ENCODE data around the gene CLMN. TPM values are rescaled to one million over a fixed set of nuclear protein-coding genes. Genes with fewer than 3 reads are reported as not detected.

Gene CLMN
- total RNA-seq, 1 experiment from 2014 or later = 24.0 TPM

DNA sequence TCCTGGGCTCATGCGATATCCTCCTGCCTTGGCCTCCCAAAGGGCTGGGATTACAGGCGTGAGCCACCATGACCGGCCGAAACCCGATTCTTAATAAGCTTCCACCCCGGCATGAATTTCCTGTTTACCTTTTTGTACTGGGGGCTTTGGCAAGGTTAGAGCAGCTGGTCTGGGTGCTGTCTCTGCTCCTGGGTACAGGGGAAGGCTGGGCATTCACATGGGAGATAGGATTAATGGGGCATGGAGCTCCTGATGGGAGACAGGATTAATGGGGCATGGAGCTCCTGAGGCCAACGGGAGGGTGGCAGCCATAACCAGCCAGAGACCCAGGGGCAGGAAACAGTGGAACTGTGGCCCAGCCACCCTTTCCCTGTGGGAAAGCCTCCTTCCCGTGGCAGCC, 92.9 kb downstream of the CLMN start:
- in situ Hi-C loops (cut with HindIII; ENCODE audit: low pct_unique_long_range_greater_than_20kb, low sequenced_read_pairs) = no loop called here
- DNase-seq (ENCODE audit: low read depth, low spot score) = no peak

DNA sequence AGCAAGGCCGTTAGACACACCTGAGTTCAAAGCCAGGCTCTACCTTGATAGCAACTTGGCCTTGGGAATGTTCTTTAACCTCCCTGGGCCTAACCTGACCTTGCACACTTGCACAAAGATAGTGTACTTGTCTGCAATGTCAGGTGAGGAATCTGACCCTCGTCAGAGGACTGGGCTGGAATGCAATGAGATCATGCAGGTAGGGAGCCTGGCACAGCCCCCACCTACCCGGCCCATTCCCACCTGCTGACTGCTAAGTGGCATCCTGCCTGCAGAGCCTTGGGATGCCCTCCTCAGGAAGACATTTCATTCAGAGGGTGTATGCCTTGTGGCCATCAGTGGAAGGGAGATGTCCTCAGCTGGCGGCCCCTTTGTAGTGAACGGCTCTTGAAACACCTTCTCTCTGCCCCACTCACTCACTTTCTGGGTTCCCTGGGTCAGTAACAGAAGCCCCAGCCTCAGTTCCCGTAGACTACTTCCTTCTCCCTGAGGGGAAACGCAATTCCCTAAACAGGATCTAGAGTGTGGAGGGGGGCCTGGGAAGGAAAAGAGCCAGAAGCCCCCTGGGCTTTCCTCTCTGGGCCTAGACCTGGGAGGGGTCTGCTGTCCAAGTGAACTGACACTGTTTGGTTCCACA, 94.3 kb downstream of the CLMN start:
- in situ Hi-C loops (cut with HindIII; ENCODE audit: low pct_unique_long_range_greater_than_20kb, low sequenced_read_pairs) = no loop called here

DNA sequence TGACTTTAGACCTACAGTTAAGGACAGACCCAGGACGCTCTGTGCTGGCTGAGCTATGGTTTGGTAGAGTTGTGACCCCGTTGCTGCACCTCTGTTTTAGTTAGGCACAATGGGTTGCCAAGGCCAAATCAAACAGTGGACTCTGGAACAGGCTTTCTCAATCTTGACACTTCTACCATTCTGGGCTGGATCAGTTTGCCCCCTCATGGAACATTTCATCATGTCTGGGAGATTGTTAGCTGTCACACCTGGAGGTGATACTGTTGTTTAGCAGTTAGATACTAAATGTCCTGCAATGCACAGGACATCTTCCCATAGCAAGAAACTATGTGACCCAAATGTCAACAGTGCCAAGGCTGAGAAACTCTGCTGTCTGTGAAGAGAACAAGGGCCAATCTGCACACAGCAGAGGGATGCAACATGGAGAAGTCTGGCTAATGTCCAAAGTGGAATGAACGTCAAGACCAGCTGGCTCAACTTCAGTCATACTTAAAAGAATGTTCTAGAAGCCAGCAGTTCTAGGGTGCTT, 96.8 kb downstream of the CLMN start:
- no peak for DNase-seq (ENCODE audit: low read depth, low spot score)
- in situ Hi-C loops (cut with HindIII; ENCODE audit: low pct_unique_long_range_greater_than_20kb, low sequenced_read_pairs) = no loop called here

More for the DNA sequence above, 94.3 kb downstream of the CLMN start:
- DNase-seq (ENCODE audit: low read depth, low spot score) = no peak

DNA sequence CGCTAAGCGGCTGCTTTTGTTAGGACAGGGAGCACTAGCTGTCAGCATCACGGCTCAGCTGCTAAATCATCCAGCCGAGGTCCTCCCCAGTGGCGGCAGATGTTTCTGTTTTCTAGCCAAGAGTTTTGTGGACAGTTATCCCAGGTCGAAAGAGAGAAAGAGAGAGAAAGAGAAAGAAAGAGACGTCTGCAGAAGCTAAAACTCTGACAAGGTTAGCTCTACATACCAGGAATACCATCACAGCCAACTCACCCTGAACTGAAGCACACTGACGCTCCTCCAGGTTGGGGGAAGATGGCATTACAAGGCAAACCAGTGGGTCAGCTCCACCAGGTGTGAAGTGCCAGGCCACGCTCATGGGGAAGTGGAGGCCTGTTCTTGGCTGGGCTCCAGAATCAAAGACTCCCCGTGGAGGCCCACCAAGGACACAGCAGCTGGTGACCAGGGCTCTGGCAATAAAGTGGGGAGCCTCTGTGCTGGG, 97.5 kb downstream of the CLMN start:
- in situ Hi-C loops (cut with HindIII; ENCODE audit: low pct_unique_long_range_greater_than_20kb, low sequenced_read_pairs) = no loop called here
- no peak for DNase-seq (ENCODE audit: low read depth, low spot score)

DNA sequence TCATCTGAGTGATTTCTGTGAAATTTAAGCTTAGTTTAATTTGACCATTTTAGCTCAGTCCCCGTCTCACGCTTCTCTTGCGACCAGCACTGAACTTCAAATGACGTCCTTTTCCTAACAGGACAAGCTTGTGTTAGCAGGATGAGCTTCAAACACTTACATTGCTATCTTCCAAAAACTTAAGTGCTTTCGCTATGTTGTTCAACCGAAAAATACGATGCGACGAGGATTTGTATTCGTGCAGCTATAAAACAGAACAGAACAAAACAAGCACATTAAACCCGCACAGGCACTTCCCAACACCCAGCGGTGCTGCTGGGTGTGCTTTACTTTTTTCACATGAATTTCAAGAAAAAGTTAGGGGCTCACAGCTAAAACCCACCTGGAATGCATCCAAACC, 98.2 kb downstream of the CLMN start:
- in situ Hi-C loops (cut with HindIII; ENCODE audit: low pct_unique_long_range_greater_than_20kb, low sequenced_read_pairs) = no loop called here
- DNase-seq (ENCODE audit: low read depth, low spot score) = no peak

DNA sequence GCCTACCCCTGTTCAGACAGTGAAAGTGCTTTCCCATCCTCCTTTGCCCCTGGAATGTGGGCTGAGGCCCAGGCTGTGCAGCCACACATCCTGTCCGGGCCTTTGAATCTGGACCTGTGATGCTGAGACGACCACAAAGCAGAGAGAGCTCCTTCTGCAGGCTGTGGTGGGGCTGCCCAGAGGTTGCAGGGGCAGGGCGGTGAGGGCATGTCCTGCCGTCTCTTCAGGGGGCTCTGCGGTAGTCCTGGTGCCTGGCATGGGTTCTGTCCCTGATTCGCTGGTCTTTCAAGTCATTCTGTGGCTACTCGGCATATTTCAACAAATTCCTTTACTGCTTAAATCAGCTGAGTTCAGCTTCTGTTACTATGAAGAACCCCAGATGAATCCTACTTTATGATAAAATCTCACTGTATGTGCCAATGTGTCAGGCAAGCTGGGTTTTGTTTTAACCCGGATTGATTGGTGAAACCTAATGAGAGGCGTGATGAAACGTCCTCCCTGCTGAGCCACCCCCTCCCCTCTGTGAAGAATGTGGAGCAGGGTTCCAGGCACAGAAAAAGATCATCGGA, 99.0 kb downstream of the CLMN start:
- in situ Hi-C loops (cut with HindIII; ENCODE audit: low pct_unique_long_range_greater_than_20kb, low sequenced_read_pairs) = no loop called here
- DNase-seq (ENCODE audit: low read depth, low spot score) = no peak

DNA sequence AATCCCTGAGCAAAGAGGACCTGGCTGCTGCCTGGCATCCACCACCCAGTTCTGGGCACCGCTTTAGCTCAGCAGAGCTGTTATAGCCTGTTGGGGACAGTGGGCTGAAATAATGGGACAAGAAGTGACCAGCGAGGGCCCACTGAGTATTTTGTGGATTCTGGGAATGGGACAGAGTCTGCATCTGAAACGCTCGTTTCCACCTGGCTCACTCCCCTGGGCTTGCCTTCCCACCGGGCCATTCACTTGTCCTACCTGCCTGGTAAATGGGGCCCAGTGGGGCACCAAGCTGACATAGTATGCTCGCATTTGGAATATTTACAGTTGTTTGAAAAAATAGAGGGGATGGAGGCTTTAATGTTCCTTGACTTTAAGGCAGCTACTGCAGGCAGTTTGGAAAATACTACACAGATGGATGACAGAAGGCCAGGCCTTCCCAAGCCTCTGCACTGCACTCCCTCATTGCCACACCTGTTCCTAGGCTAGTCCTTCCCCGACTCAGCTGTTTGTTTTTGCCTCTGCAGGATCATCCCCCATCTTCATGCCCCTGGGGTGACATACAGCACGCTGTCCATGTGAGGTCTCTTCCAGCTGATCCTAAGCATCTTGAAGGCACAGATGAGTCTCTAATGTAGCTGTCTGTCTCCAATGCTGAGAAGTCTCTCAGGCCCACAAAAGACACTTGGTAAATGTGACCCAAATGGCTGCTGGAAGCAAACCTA, 101.1 kb downstream of the CLMN start:
- no peak for DNase-seq (ENCODE audit: low read depth, low spot score)
- in situ Hi-C loops (cut with HindIII; ENCODE audit: low pct_unique_long_range_greater_than_20kb, low sequenced_read_pairs) = no loop called here

DNA sequence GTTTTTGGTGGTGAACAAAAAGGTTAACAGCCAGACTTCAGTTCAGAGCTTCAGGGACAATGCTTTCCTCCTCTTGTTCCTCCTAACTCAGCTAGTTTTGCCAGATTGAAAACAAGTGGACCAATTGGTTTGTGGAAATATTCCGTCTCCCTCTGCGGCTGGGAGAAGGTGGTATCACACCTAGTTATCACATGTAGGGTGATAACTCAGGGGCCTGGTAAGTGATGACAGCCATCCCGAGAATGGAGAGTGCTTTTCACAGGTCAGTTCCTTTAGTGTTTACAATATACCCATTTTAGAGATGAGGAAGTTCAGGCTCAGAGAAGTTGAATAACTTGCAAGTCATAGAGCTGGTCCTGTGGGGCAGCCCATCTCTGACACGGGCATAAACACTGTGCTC, 101.7 kb downstream of the CLMN start:
- in situ Hi-C loops (cut with HindIII; ENCODE audit: low pct_unique_long_range_greater_than_20kb, low sequenced_read_pairs) = no loop called here
- DNase-seq (ENCODE audit: low read depth, low spot score) = no peak

DNA sequence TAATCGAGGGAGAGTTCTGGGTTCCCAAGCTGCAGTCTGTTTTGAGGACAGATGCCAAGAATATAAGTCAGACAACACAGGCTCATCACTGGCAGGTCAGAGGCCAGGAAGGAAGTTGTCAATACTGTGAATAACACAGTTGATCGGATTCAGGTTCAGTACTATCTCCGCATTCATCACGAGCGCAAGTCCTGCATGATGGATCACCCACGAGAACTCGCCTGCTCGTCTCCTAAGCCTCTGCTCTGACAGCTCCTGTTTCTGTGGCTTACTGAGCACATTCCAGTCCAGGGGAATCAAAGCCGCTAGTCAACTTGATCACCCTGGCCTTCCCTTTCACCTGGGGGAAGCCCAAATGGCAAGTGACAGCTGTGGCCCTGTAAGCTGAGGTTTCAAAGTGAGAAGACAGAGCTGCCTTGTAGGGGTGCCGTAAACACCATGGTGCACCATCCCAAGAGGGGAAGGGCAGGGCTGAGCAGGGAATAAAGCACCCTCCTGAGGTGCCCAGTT, 102.3 kb downstream of the CLMN start:
- no peak for DNase-seq (ENCODE audit: low read depth, low spot score)
- in situ Hi-C loops (cut with HindIII; ENCODE audit: low pct_unique_long_range_greater_than_20kb, low sequenced_read_pairs) = no loop called here

DNA sequence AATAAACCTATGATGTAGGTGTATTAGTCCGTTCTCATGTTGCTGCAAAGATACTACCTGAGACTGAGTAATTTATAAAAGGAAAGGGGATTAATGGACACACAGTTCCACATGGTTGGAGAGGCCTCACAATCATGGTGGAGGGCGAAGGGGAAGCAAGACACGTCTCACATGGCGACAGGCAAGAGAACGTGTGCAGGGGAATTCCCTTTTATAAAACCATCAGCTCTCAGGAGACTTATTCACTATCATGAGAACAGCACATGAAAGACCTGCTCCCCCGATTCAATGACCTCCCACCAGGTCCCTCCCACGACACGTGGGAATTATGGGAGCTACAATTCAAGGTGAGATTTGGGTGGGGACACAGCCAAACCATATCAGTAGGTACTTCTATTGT, 103.7 kb downstream of the CLMN start:
- in situ Hi-C loops (cut with HindIII; ENCODE audit: low pct_unique_long_range_greater_than_20kb, low sequenced_read_pairs) = no loop called here
- DNase-seq (ENCODE audit: low read depth, low spot score) = no peak

DNA sequence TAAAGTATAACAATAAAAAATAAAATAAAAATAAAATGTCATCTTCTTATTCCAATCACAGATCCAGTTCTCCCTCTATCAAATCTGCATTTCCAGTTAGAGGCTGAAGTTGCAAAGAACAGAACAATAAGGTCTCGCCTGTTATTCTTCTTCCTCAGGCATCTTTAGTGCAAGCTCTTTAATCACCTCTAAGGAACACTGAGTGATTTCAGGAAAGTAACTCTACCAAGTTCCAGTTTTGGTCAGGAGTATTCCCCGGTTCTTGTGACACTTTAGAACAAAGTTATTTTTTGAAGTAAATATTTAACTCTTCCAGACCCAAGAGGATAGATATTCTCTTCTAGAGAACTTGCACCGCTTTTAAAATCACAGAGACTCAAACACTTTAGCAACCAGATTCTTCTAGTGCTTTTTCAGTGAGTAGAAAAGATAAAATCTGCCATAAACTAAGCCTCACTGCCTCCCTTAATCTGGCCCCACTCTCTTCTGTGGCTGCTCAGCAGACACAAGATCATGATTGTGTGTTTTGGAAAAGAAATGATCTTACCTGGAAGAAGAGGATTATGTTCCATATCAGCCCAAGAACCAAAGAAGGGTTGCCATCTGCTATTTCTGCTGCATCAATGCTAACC, 104.5 kb downstream of the CLMN start:
- no peak for DNase-seq (ENCODE audit: low read depth, low spot score)

DNA sequence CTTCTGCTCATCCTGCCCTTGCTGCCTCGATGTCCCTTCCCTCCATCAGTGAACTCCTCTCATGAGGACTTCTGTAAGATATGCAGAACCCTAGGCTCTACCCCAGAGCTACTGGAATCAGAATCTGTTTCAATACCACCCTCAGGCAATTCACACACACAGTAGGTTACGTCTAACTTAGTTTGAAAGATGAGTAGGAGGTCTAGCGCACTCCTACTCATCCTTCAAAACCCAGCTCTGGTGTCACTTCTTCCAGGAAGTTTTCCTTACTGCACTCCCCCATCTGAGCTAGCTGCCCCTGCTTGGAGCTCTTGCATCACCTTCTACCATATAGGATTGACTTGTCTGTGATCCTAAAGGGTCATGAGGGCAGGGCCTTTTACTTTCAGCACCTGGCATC, 105.9 kb downstream of the CLMN start:
- in situ Hi-C loops (cut with HindIII; ENCODE audit: low pct_unique_long_range_greater_than_20kb, low sequenced_read_pairs) = no loop called here
- DNase-seq (ENCODE audit: low read depth, low spot score) = no peak

More for the DNA sequence above, 104.5 kb downstream of the CLMN start:
- in situ Hi-C loops (cut with HindIII; ENCODE audit: low pct_unique_long_range_greater_than_20kb, low sequenced_read_pairs) = no loop called here

DNA sequence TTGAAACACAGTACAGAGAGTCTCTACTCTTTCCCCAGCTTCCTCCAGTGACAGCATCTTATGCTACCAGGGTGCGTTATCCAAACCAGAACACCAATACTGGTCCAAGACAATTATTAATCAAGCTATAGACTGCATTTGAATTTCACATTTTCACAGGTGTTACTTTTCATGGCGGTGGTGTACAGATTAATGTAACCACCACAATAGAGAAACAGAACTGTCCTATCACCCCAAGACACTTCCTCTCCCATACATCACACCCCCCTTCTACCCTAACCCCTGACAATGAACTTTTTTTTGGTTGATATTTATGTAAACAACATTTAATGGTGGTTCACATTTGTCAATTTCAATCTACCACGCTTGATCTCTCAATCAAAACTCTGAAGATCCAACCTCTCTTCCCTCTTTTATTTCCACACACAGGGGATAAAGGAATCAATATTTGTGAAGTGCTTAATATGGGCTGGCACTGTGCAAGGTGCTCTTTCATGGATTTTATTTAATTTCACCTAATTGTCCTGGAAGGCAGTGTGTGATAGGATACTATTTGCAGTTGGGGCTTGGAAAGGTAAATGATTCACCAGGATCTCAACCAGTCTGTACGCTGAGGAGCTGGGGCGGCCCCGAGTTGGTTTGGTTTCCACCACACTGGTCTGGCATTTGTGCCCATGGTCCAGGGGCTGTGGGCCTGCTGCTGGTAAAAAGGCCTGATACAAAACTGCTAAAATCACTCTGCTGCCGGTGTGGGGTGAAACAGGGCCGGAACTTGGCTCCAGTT, 107.8 kb downstream of the CLMN start:
- in situ Hi-C loops (cut with HindIII; ENCODE audit: low pct_unique_long_range_greater_than_20kb, low sequenced_read_pairs) = no loop called here
- no peak for DNase-seq (ENCODE audit: low read depth, low spot score)

DNA sequence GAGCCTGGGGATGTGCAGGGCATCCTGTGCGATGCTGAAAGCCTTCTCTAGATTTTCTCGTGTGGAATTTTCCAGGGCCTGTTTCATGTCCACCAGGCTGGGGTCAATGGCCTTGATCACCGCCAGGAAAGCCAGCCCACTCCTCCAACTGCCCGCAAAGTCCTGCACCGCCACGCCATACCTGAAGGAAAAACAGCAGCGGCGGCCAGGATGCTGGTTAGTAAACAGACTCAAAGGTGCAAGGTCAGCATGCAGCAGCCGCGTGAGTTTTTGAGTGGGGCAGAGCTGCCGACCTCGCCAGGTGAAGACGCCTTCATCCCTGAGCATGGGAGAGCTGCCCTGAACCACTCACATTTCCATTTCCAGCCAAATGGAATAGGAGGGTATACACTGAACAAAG, 109.0 kb downstream of the CLMN start:
- in situ Hi-C loops (cut with HindIII; ENCODE audit: low pct_unique_long_range_greater_than_20kb, low sequenced_read_pairs) = no loop called here
- DNase-seq (ENCODE audit: low read depth, low spot score) = no peak

DNA sequence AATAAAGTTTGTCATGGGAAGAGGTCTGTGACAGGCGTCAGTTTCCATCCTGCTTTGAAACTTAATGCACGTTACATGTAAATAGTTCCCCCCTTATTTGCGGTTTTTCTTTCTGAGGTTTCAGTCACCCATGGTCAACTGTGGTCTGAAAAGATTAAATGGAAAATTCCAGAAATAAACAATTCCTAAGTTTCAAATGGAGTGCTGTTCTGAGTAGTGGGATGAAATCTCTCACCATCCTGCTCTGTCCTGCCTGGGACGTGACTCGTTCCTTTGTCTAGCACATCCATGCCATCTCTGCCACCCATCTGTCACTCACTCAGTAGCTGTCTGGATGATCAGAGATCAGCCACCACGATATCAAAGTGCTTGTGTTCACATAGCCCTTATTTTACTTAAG, 111.1 kb downstream of the CLMN start:
- DNase-seq (ENCODE audit: low read depth, low spot score) = no peak
- in situ Hi-C loops (cut with HindIII; ENCODE audit: low pct_unique_long_range_greater_than_20kb, low sequenced_read_pairs) = no loop called here

DNA sequence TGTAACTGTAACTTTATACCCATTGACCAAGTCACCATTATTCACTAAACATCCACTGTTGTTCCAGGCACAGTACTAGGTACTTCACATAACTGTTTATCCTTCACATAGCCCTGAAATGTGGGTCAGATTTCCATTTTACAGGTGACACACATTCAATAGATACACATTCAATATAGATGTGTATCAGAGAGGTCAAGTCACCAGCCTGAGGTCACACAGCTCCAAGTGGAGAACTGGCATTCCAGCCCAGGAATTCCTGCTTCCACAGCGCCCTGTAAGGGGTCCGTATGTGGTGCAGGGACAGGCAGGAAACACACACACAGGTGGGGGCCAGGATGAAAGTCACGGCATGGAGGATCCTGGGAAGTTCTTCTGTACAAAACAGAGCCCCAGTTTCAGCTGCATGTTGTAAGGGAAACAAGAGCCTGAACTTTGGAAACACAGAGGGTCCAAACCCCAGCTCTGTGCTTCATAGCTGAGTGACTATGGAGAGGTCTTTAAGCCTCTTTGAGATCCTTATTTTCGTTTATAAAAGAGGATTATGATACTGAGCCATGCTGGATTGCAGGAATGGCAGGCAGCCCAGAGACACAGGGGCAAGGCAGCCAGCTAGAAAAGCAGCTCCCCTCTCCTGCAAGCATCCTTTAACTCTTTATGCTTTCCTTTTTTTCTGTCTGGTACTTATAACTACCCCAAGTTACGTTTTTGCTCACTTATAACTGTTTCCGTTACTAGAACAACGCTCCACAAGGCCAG, 112.1 kb downstream of the CLMN start:
- in situ Hi-C loops (cut with HindIII; ENCODE audit: low pct_unique_long_range_greater_than_20kb, low sequenced_read_pairs) = no loop called here
- DNase-seq (ENCODE audit: low read depth, low spot score) = no peak

DNA sequence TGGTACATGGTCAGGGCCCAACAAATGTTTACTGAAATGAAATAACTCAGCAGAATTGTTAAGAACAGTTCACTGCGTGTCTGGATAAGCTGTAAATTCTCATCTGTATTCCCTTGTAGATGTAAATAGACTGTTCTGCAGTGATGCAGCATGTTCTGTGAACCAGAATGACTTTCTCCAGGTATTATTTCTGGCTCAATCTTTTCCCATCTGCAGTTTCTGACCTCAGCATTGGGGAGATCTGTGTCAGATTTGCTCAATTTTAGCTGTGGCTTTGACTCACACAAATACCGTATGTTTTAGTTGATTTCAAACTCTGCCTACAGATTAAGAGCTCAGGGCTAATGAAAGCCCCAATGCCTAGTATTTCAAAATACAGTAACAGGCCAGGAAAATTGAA, 113.2 kb downstream of the CLMN start:
- no peak for DNase-seq (ENCODE audit: low read depth, low spot score)
- in situ Hi-C loops (cut with HindIII; ENCODE audit: low pct_unique_long_range_greater_than_20kb, low sequenced_read_pairs) = no loop called here
